ENCODE data around the gene KLHL17.
"Not testable (repeated sequence)": the region's sequence is repeated elsewhere in the genome, so short reads cannot be mapped to it uniquely, and the experiment has no call there.

The KLHL17 gene

DNA sequence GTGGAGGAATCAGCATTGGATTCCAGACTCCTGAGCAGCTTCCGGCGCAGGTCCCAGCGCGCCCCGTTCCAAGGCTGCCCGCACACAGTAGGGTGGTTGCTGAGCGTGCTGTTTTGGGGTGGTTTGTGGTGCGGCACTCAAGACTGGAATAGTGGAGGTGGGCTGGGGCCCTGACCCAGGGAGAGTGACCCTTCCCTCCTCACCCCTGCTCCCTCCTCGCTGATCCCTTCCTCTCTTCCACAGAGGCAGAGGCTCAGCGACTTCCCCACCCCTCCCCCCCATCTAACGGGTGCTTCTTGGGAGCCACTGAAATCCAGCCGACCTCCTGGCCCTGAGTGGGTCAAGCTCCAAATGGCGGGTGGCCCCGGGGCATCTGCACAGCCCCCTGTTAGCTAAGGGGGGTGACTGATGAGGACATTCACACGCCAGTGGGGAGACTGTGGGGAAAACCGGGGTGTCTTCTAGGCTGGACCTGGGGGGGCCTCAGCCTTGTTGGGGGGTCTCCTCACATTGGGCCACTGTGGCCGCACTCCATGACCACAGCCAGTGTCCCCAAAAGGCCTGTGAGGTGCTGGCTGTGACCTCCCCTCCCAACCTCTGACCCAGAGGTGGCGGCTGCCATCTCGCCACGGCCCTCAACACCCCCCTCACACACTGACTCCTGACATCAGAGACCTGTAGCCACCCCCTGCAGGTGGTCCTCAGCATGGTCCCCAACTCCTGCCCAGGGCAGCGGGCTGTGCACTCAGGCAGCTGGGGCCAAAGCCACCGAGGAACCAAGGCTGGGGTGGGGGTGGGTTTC lies 43.4 kb downstream of the KLHL17 start:
- DNase-seq = no peak

DNA sequence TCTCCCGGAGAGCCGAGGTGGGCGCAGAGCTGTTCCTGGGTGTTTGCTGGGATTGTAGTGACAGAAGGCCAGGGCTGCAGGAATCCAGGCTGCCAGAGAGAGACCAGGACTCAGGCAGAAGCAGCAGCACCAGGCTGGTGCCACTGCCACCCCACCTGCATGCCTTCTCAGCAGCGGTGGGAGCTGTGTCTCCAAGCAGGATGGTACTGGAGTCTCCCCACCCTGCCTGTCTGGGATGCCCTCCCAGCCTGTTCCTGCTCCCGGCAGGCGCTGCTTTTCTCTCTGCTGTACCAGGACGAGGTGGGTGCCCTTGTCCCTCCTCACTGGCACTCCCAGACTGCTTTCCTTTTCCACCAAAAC lies 44.0 kb downstream of the KLHL17 start:
- DNase-seq = no peak

DNA sequence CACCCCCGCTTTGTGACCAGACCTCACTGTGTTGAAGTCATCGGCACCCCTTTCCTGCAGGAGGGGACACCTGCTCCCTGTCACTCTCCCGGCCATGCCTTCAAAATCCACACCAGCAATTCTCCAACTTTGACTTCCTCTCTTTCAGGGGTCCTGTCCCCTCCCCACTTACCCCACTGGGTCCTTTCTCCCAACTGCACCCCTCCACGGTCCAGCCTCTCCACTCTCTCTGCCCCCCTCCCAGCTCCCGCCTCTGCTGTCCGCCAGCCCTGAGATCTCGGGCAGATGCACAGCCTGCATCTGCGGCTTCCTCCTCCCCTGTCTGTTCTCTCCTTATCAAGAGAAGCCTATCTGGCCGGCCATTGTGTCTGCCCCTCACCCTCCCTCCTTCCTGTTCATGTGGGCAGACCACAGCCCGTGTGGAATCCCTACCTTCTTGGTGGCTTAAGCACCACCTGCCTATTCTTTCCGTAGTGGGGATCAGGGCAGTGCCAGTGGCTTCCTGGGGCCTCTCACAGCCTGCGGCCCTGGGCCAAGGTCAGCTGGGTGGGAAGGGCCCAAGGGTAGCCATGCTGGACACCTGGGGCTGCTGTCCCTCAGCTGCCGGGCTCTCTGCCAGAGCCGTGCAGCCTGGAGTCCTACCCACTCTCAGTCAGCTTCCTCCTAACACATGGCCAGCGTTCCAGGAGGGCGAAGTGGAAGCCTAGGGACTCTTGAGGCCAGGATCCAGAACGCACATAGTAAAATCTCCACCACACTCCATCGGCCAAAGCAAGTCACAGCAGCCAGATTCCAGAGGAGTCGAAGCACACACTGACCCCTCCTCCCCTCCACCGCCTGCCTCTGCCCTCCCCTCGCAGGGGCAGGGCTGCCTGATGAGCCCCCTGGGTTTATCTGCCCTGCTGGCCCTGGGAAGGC lies 44.7 kb downstream of the KLHL17 start:
- DNase-seq = peak; percentile 67

DNA sequence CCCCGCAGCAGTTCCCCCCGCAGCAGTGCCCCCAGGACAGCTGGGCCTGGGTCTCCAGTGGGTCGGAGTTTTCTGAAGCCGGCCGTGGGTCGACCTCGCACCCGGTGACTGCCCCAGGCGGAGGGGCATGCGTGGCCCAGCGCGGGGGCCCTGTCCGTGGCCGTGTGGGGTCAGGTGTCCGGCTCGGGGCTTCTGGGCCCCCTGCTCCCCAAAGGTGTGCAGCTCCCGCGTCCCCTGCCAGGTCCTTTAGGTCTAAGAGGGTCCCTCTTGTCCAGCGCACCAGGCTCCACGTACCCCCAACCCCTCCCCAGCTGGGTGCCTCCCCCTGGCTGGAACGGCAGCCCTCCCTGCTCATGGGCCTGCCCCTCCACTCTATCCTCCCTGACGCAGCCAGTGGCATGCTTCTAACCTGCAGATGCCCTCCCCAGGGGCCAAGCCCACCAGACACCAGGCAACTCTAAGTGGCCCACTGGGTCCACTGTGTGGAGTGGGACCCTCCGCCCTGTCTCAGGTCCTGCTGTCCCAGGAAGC lies 45.5 kb downstream of the KLHL17 start:
- DNase-seq = peak; percentile 20

DNA sequence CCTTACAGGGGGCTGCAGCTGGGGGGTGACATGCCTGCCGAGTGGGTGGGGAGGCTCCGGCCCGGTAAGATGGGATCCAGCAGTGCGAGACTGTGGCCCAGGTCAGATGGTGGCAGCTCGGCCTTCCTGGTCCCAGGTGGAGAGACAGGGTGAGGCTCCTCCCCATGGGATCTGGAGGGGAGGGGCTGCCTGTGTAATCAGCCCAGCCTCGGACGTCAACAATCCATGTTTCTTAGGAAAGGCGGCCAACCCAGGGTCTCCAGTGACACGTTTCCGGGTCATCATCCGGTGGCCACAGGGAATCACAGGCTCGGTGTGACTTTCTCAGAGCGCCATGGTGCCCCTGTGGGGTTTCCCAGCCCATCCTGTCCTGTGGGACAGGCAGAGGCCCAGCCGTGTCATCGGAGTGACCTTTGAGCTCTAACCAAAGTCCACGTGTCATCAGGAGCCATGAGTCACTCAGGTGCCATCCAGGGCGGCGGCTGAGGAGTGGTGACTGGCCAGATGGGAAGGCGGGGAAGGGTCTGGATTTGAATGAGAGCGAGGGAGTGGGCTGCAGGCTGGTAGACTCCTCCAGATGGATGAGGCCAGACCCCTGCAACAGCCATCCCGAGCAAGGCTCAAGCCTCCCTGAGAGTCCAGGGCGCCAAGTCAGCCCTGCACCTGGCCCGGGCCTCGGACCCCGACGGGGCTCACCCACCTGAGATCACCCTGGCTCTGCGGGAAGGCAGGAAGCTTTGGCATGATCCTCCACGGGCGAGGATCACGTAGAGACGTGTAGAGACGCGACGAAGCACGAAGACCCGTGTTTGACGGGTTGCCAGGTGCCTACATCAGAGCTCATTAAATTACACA lies 46.1 kb downstream of the KLHL17 start:
- DNase-seq = peak; percentile 20

DNA sequence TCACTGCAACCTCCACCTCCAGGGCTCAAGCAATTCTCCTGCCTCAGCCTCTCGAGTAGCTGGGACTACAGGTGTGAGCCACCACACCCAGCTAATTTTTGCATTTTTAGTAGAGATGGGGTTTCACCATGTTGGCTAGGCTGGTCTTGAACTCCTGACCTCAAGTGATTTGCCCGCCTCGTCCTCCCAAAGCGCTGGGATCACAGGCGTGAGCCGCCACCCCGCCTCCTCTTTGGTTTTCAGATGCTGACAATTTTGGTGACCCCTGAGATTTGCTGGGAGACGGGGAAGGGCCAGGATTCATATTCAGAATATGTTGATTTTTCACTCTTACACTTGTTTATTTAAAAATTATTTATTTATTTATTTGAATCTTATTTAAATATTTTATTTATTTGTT lies 49.7 kb downstream of the KLHL17 start:
- DNase-seq = not testable (repeated sequence)

DNA sequence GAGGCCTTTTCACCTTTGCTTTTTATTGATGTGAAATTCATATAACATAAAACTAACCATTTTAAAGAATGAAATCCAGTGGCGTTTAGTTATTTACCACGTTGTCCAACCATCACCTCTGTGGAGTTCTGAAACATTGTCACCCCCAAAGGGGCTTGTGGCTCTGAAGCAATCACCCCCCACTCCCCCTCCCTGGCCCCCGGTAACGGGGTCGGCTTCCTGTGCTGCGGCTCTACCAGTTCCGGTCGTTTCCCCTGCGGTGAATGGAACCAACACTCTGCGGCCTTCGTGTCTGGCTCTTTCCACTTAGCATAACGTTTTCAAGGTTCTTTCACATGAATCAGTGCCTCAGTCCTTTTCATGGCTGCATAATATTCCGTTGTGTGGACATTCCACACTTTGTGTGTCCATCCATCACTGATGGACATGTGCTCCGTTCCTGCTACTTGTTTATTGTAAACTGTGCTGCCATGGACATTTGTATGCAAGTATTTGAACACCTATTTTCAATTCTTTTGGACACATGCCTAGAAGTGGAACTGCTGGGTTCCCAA lies 51.1 kb downstream of the KLHL17 start:
- no peak for DNase-seq

DNA sequence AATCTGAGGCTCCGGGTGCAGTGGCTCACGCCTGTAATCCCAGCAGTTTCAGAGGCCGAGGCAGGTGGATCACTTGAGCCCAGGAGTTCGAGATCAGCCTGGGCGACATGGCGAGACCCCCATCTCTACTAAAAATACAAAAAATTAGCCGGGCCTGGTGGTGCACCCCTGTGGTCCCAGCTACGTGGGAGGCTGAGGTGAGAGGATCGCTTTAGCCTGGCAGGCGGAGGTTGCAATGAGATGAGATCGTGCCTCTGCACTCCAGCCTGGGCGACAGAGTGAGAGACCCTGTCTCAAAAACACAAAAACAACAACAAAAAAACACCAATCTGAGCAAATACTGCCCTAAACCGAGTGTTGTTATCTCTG lies 52.3 kb downstream of the KLHL17 start:
- not testable (repeated sequence) for DNase-seq

DNA sequence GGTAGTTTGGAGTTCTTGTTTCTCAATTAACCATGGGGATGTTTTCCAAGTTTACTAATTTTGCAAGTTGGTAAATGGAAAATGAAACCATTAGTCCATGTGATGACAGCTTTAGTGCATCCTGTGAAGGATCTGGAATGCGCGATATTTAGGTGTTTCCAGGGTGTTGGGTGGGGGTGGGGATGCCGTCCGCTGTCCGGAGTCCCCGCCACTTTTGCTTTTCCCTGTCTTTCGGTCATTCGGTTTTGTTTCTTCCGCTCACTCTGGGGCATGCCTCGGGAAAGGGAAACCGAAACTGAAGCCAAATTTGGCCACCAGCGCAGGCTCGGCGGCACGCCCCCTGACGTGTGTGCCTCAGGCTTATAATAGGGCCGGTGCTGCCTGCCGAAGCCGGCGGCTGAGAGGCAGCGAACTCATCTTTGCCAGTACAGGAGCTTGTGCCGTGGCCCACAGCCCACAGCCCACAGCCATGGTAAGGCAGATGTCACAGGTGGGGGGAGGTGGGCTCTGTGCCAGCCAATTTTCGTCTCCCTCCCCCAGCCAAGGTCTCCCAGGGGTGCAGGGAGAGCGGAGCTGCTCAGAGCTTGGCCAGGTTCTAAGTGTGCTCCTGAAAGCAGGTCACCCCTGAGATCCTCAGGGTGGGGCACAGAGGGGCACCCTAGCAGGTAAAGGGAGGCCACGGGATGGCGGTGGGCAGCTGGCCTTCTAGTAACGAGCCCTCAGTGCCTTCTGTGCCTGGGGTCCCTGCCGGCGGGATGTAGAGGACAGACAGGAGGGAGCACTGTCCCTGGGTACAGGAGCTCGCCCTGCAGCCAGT lies 52.9 kb downstream of the KLHL17 start, which contains the start of gene ISG15:
Gene ISG15, plus strand, starts transcription at position 393 of the 817 bp plus-strand sequence. Its CDS starts 77 bp downstream, at position 470.
- peak; percentile 94 for DNase-seq

DNA sequence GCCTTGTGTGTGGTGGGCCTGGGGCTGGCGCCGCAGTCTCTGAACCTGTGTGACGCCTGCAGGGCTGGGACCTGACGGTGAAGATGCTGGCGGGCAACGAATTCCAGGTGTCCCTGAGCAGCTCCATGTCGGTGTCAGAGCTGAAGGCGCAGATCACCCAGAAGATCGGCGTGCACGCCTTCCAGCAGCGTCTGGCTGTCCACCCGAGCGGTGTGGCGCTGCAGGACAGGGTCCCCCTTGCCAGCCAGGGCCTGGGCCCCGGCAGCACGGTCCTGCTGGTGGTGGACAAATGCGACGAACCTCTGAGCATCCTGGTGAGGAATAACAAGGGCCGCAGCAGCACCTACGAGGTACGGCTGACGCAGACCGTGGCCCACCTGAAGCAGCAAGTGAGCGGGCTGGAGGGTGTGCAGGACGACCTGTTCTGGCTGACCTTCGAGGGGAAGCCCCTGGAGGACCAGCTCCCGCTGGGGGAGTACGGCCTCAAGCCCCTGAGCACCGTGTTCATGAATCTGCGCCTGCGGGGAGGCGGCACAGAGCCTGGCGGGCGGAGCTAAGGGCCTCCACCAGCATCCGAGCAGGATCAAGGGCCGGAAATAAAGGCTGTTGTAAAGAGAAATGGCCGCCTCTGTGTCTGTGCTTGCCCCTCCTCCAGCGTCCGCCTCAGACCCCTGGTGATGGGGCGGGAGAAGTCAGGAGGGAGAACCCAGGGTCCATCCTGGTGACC lies 53.7 kb downstream of the KLHL17 start:
- peak; percentile 58 for DNase-seq

DNA sequence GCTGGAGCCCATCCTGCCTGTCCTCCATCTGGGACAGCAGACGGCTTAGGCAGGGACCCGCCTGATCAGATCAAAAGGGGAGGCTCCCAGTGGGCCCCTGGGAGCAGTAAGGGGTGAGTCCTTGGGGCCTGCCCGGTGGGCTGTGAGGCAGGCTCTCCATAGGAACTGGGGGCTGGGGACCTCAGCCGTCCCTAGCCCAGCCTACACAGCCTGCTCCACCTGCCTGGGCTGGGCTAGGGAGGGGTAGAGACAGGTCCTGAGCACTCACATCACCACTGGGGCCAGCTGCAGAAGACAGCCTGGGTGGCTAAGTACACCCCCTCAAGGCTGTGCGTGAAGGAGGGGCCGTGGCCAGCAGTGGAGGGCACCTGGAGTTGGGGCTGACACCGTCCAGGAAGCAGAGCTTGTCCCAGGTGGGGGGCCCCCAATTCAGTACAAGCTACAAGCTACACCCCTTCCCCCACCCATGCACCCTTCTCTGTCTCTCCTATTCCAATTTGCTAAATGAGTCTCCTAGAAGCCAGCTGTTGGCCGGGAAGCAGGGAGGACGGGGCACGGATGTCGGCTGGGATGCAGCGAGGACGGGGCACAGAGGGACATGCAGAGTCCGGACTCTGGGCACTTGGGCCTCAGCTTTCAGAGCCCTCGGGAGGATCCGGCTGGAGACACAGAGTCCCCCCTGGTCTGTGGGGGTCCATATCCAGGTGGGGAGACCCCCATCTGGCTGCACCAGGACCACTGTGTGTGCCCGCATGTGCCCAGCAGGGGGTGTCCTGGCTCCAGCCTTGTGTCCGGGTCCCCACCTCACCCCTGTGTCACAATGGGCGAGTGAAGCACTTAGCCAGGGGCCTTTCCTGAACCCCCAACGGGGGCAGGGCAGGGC lies 54.7 kb downstream of the KLHL17 start:
- peak; percentile 33 for DNase-seq
